Measurements from ENCODE around the gene LSM4.
A peak's percentile ranks its signal among the peaks of the same experiment; 100 is the strongest.
"Not testable (repeated sequence)": the region's sequence is repeated elsewhere in the genome, so short reads cannot be mapped to it uniquely, and the experiment has no call there.

Gene LSM4

DNA sequence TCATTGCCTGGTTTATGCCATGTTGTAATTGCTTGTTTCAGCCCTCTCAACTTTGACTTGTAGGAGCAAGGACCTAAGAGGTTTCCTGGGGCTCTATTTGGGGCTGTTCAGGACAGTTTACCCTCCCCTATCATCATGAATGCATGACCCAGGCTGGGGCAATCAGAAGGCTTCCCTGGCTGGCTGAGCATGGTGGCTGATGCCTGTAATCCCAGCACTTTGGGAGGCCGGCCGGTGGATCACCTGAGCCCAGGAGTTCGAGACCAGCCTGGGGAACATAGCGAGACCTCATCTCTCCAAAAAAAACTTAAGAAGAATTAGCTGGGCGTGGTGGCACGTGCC is 6.1 kb upstream of the LSM4 start:
- peak overlapping the region; percentile 76 for H3K4me2 ChIP-seq (ENCODE audit: low read depth, low read length, poor library complexity, severe bottlenecking)
- H2AFZ ChIP-seq (ENCODE audit: low read length) = peak overlapping the region; percentile 69
- H3K4me3 ChIP-seq (ENCODE audit: low read length, poor library complexity, severe bottlenecking) = peak overlapping the region; percentile 67

DNA sequence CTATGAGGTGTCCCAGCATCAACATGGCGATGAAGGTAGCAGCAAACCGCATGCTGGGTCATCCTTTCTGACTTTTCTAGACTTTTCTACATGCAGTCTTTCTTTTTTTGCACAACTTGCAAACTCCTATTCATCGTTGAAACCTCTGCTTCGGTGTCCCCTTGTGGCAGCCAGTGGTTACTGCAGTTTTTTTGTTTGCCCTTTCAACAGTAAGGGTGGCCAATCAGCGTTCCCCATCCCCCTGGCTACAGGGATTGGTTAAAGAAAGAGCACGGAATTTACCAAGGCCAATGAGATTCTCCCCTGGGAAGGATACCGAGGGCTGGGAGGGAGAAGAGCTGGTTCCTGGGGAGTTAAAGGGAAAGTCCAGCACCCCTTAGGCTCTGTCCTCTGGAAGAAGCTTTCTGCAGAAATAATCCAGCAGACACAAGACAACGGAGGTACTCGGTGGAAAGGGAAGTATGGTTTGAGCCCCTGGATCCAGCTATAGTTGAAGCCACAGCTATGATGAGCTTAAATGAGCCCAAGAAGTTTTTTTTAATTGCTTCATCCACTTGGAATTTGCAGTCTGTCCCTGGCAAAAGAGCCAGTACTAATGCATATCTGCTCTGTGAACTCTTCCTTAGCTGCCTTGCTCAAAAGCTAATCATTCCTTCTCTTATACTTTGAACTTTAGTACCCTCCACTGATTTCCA is 5.6 kb upstream of the LSM4 start:
- TF ChIP-seq, protein P1, sequence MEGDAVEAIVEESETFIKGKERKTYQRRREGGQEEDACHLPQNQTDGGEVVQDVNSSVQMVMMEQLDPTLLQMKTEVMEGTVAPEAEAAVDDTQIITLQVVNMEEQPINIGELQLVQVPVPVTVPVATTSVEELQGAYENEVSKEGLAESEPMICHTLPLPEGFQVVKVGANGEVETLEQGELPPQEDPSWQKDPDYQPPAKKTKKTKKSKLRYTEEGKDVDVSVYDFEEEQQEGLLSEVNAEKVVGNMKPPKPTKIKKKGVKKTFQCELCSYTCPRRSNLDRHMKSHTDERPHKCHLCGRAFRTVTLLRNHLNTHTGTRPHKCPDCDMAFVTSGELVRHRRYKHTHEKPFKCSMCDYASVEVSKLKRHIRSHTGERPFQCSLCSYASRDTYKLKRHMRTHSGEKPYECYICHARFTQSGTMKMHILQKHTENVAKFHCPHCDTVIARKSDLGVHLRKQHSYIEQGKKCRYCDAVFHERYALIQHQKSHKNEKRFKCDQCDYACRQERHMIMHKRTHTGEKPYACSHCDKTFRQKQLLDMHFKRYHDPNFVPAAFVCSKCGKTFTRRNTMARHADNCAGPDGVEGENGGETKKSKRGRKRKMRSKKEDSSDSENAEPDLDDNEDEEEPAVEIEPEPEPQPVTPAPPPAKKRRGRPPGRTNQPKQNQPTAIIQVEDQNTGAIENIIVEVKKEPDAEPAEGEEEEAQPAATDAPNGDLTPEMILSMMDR (conservative IDR thresholded peaks at IDR 0.05; ENCODE audit: low read length) = peak; percentile 94
- TF ChIP-seq EZH2phosphoT487 (IDR thresholded peaks at IDR 0.05; ENCODE audit: borderline replicate concordance) = no peak
- Histone ChIP-seq H3K9ac (ENCODE audit: low read depth, low read length, poor library complexity, severe bottlenecking) (peak overlapping the region; percentile 73), H4K20me1 (ENCODE audit: insufficient read depth, low read length, poor library complexity, severe bottlenecking) (no peaks in the 10 kb centered on the region), H3F3A (ENCODE audit: low read depth) (peaks cover 3% of the 10 kb centered on the region), H3K4me2 (ENCODE audit: low read depth, low read length, poor library complexity, severe bottlenecking) (peak overlapping the region; percentile 76), H3K9me3 (ENCODE audit: insufficient read depth, low read depth, low read length) (no peaks in the 10 kb centered on the region), H3K9me2 (replicated peaks; ENCODE audit: low read depth, low read length) (no peaks in the 10 kb centered on the region), H3K27me3 (ENCODE audit: insufficient read depth, low read length, poor library complexity, severe bottlenecking) (no peaks in the 10 kb centered on the region), H3K4me1 (ENCODE audit: insufficient read depth, low read length, poor library complexity, severe bottlenecking) (peaks cover 16% of the 10 kb centered on the region), H3K4me3 (ENCODE audit: low read length, poor library complexity, severe bottlenecking) (peak overlapping the region; percentile 67), H3K36me3 (ENCODE audit: insufficient read depth, low read length) (no peaks in the 10 kb centered on the region), H2AFZ (ENCODE audit: low read length) (peak overlapping the region; percentile 69), H3K79me2 (ENCODE audit: insufficient read depth, low read length) (no peaks in the 10 kb centered on the region)

More for the DNA sequence above, 6.1 kb upstream of the LSM4 start:
- Histone ChIP-seq H3K9me2 (replicated peaks; ENCODE audit: low read depth, low read length) (no peaks in the 10 kb centered on the region), H3K27me3 (ENCODE audit: insufficient read depth, low read length, poor library complexity, severe bottlenecking) (no peaks in the 10 kb centered on the region), H3K4me1 (ENCODE audit: insufficient read depth, low read length, poor library complexity, severe bottlenecking) (peaks cover 11% of the 10 kb centered on the region), H4K20me1 (ENCODE audit: insufficient read depth, low read length, poor library complexity, severe bottlenecking) (no peaks in the 10 kb centered on the region), H3K79me2 (ENCODE audit: insufficient read depth, low read length) (no peaks in the 10 kb centered on the region), H3K36me3 (ENCODE audit: insufficient read depth, low read length) (no peaks in the 10 kb centered on the region), H3F3A (ENCODE audit: low read depth) (no peaks in the 10 kb centered on the region), H3K9me3 (ENCODE audit: insufficient read depth, low read depth, low read length) (no peaks in the 10 kb centered on the region), H3K9ac (ENCODE audit: low read depth, low read length, poor library complexity, severe bottlenecking) (peak overlapping the region; percentile 73)
- TF ChIP-seq EZH2phosphoT487 (IDR thresholded peaks at IDR 0.05; ENCODE audit: borderline replicate concordance) = no peak
- TF ChIP-seq, protein P1 (conservative IDR thresholded peaks at IDR 0.05; ENCODE audit: low read length) = no peak

DNA sequence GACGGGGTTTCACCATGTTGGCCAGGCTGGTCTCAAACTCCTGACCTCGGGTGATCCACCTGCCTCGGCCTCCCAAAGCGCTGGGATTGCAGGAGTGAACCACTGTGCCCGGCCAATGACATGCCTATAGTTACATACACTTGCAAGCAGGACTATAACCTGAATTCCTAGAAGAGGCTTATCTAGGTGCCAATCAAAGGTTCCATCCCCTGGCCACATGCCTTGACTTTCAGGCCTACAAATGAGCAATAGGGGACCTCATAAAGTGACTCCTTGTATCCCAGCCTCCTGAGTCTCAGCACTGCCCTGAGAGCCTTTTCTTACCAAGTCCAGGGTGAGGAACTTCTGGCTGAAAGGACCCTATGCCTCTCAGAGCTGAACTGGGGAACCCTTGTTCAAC is 3.9 kb upstream of the LSM4 start:
- Histone ChIP-seq H3K9me2 (replicated peaks; ENCODE audit: low read depth, low read length) (no peaks in the 10 kb centered on the region), H3K9me3 (ENCODE audit: insufficient read depth, low read depth, low read length) (no peaks in the 10 kb centered on the region), H3K4me2 (ENCODE audit: low read depth, low read length, poor library complexity, severe bottlenecking) (no peak overlapping the region), H3K36me3 (ENCODE audit: insufficient read depth, low read length) (no peaks in the 10 kb centered on the region), H3K27me3 (ENCODE audit: insufficient read depth, low read length, poor library complexity, severe bottlenecking) (no peaks in the 10 kb centered on the region), H3K4me1 (ENCODE audit: insufficient read depth, low read length, poor library complexity, severe bottlenecking) (peaks cover 26% of the 10 kb centered on the region), H3K79me2 (ENCODE audit: insufficient read depth, low read length) (peaks cover 11% of the 10 kb centered on the region), H2AFZ (ENCODE audit: low read length) (no peak overlapping the region), H4K20me1 (ENCODE audit: insufficient read depth, low read length, poor library complexity, severe bottlenecking) (no peaks in the 10 kb centered on the region), H3F3A (ENCODE audit: low read depth) (peaks cover 9% of the 10 kb centered on the region), H3K4me3 (ENCODE audit: low read length, poor library complexity, severe bottlenecking) (no peak overlapping the region), H3K9ac (ENCODE audit: low read depth, low read length, poor library complexity, severe bottlenecking) (no peak overlapping the region)
- no peak for TF ChIP-seq EZH2phosphoT487 (IDR thresholded peaks at IDR 0.05; ENCODE audit: borderline replicate concordance)
- TF ChIP-seq, protein P1 (conservative IDR thresholded peaks at IDR 0.05; ENCODE audit: low read length) = no peak

GRCh38 chr19:18324373-18324731 is 1.5 kb upstream of the LSM4 start:
- H3K4me2 ChIP-seq (ENCODE audit: low read depth, low read length, poor library complexity, severe bottlenecking) = peak overlapping the region; percentile 95
- H3F3A ChIP-seq (ENCODE audit: low read depth); H3K27me3 ChIP-seq (ENCODE audit: insufficient read depth, low read length, poor library complexity, severe bottlenecking); H3K9me2 ChIP-seq (replicated peaks; ENCODE audit: low read depth, low read length); H2AFZ ChIP-seq (ENCODE audit: low read length); H3K9me3 ChIP-seq (ENCODE audit: insufficient read depth, low read depth, low read length); H3K4me3 ChIP-seq (ENCODE audit: low read length, poor library complexity, severe bottlenecking); H4K20me1 ChIP-seq (ENCODE audit: insufficient read depth, low read length, poor library complexity, severe bottlenecking); H3K36me3 ChIP-seq (ENCODE audit: insufficient read depth, low read length): not testable (repeated sequence)
- H3K79me2 ChIP-seq (ENCODE audit: insufficient read depth, low read length) = peaks cover 35% of the 10 kb centered on the region
- H3K9ac ChIP-seq (ENCODE audit: low read depth, low read length, poor library complexity, severe bottlenecking) = peak overlapping the region; percentile 85
- H3K4me1 ChIP-seq (ENCODE audit: insufficient read depth, low read length, poor library complexity, severe bottlenecking) = peaks cover 48% of the 10 kb centered on the region

Data from Loucy (cell line).